HG02852 (cell line): ENCODE results near the gene HK3.

ENCODE experiments used
- ATAC-seq: cut with Tn5 transposase; IDR thresholded peaks from one replicate; pipeline ENCODE4 v1.9.1; 2021; ENCODE audit warnings: mild to moderate bottlenecking, moderate library complexity; ENCODE audit not compliant: unreplicated experiment

HK3 gene

GRCh38 chr5:176870110-176870591 is 29.0 kb downstream of the HK3 start:
- ATAC-seq = no peak

DNA sequence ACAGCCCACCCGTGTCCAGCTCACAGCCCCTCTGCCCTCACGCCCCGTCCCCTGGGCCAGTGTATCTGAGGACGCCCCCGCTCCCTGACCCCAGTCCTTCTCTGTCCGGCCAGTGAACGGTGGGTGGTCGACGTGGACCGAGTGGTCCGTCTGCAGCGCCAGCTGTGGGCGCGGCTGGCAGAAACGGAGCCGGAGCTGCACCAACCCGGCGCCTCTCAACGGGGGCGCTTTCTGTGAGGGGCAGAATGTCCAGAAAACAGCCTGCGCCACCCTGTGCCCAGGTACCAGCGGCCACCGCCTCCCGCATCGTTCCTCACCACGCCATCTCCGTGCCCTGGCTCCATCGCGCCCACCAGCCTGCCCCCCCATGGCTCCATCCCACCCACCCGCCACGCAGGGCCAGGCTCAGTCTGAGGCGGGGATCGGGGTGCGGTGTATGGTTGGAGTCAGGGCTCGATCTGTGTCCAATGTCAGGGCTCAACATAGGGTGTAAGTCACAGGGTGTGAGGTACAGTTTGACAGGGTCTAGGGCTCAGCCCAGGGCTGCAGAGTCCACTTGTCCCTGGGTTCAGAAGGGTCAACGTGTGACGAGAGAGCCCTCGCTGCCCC is 29.5 kb downstream of the HK3 start:
- ATAC-seq = no peak

DNA sequence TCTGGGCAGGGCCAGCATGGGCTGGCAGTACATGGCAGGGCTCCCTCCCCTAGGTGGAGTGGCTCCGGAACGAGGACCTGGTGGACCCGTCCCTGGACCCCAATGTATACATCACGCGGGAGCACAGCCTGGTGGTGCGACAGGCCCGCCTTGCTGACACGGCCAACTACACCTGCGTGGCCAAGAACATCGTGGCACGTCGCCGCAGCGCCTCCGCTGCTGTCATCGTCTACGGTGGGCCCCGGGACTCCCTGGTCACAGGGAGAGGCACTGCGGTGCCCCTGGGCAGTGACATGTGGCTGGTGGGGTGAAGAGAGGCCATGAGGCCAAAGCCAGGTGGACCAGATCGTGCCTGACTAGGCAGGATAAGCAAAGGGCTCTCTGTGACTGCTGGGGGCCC is 30.4 kb downstream of the HK3 start:
- ATAC-seq = no peak

DNA sequence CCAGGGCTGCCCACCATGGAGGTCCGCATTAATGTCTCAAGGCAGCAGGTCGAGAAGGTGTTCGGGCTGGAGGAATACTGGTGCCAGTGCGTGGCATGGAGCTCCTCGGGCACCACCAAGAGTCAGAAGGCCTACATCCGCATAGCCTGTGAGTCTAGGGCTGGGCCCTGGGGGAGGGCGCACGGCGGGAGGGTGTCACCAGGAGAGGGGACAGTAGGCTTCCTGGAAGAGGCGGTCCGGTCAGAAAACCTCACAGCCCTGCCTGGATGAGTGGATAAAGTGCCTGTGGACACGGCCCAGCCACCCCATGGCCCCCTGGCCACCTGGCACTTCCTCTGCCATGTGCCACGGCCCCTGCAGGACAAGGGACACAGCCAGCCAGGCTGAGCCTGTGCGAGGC is 31.0 kb downstream of the HK3 start:
- no peak for ATAC-seq

- ATAC-seq = no peak
Observed at GRCh38 chr5:176866707-176867310, 32.3 kb downstream of the HK3 start.

DNA sequence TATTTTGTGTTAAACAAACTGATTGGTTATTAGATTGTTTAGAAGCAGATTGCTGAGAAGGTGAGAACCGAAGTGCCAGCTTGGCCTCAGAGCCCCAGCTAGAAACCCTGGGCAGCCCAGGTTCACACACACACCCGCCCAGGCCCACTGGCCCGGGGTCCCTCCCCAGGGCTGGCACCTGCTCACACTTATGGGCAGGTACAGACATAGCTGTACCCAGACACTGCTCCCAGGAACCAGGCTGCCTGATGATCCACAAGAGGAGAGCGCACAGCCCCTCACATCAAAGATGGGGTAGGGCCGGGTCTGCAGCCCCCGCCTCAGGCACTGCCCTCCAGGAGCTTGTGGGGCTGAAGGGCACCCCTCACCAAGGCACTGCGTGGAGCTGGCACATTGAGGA is 33.2 kb downstream of the HK3 start:
- no peak for ATAC-seq

- ATAC-seq = no peak
Observed at GRCh38 chr5:176864755-176865154, 34.4 kb downstream of the HK3 start.

DNA sequence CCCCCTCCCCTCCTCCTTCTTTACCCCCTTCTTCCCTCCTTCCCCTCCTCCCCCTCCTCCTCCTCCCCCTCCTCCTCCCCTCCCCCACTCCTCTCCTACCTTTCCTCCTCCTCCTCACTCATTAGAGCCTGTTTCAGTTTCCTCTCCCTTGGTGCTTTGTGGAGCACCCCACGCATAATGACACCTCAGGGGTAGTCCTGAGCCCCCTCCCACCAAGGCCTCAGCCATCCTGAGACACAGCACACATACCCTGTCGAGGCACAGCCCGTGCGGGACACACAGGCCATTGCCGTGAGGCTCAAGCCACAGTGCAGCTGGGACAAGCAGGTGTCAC is 35.4 kb downstream of the HK3 start:
- ATAC-seq = no peak

- ATAC-seq = no peak
Observed at GRCh38 chr5:176863041-176863764, 35.9 kb downstream of the HK3 start.

- no peak for ATAC-seq
Observed at GRCh38 chr5:176862330-176862995, 36.7 kb downstream of the HK3 start.

- no peak for ATAC-seq
Observed at GRCh38 chr5:176861276-176861675, 37.9 kb downstream of the HK3 start.

GRCh38 chr5:176860381-176860780 is 38.8 kb downstream of the HK3 start:
- no peak for ATAC-seq

GRCh38 chr5:176859916-176860315 is 39.2 kb downstream of the HK3 start:
- ATAC-seq = no peak

- ATAC-seq = no peak
Observed at GRCh38 chr5:176857894-176858273, 41.3 kb downstream of the HK3 start.

- ATAC-seq = no peak
Observed at GRCh38 chr5:176857216-176857893, 41.8 kb downstream of the HK3 start.

DNA sequence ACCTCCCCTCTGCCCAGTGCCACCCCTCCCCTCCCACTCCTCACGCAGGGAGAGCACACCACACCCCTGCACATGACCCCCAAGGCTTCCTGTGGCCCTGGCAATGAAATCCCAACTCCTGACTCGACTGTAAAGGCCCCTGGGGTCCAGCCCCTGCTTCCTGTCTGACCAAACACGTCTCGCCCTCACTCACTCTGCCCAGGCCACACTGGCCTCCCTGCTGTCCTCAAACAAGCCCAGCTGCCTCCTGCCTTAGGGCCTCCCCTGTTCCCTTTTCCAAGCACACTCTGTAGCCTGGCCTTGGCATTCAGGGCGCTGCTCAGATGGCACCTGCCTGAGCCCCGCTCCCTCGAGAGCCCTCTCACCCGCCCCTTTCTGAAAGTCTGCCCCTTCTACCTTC is 42.4 kb downstream of the HK3 start:
- ATAC-seq = no peak

GRCh38 chr5:176855598-176855997 is 43.5 kb downstream of the HK3 start:
- no peak for ATAC-seq

GRCh38 chr5:176854164-176854563 is 45.0 kb downstream of the HK3 start:
- ATAC-seq = no peak

GRCh38 chr5:176853151-176853778 is 45.9 kb downstream of the HK3 start:
- ATAC-seq = no peak

DNA sequence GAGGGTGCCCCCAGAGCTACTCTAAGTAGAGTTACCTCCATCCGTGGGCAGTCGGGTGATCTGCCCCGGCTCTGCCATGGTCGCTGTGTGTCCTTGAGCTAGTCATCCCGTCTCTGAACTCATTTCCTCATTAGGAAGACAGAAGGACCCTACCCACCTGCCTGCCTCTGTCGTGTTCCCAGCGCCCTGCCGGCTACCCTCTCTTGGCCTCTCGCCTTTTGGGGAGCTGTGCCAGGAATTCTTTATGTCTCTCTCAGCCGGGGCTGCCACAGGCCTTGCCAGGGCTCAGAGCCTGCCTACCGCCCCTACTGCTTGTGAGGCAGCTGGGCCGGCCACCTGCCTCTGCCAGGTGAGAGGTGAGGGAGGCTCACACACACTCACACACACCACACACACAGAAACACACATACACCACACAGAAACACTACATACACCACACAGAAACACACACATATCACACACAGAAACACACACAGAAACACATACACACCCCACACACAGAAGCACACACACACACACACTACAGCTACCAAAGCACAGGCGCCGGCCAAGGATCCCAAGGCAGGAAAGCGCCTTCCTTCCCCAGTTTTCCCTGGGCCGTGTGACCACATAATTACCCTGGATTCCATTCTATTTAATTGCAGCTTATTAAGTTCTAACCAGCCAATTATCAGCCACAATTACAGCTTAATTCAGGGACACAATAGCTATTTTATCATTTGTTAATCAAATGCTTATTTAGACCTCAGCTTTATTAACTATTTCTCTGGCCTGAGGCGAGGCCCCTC is 47.1 kb downstream of the HK3 start:
- ATAC-seq = no peak
